ENCODE data around the gene FAM181A.

Gene FAM181A

GRCh38 chr14:93903342-93904184 is 23.6 kb upstream of the FAM181A start:
- DNase-seq (ENCODE audit: low spot score), result no peak

- DNase-seq (ENCODE audit: low spot score), result no peak
Measured at GRCh38 chr14:93905623-93906022, 21.5 kb upstream of the FAM181A start.

DNA sequence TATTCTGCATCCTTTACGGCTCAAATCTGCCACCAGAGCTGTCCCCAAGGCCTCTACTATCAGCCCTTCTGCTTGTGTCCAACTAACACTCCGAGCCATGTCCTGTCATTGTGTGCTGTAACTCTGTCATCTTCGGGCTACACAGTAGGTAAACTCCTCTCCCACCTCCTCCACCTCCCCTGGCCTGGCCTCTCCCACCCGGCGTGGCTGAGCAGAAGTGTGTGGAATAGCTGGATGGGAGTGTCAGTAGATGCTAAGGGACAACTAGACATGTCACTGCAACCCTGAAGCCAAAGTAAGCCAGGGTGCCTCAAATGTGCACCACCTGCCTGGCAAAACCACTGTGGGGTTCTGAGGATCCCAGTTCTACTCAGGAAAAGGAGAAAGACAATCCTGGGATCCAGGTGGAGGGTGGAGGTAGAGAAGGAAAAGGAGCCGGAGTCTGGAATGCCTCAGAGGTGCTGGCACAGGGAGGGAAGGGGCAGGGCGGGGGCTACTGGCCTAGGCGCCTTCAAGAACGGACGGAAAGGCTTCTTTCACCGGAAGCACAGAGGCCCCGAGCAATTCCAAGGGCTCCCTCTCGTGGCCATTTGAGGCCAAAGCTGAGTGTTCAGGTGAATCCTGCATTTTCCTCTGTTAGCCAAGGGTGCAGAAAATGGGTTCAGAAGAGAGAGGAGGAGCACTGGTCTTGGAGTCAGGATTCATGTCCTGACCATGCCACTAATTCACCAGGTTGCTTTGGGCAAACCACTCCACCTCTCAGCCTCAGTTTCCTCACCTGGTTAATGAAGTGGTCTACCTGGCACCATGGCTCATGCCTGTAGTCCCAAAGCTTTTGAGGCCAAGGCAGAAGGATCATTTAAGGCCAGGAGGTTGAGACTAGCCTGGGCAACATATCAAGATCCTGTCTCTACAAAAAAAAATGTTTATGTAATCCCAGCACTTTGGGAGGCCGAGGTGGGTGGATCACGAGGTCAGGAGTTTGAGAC is 20.5 kb upstream of the FAM181A start:
- peak; percentile 65 for DNase-seq (ENCODE audit: low spot score)

DNA sequence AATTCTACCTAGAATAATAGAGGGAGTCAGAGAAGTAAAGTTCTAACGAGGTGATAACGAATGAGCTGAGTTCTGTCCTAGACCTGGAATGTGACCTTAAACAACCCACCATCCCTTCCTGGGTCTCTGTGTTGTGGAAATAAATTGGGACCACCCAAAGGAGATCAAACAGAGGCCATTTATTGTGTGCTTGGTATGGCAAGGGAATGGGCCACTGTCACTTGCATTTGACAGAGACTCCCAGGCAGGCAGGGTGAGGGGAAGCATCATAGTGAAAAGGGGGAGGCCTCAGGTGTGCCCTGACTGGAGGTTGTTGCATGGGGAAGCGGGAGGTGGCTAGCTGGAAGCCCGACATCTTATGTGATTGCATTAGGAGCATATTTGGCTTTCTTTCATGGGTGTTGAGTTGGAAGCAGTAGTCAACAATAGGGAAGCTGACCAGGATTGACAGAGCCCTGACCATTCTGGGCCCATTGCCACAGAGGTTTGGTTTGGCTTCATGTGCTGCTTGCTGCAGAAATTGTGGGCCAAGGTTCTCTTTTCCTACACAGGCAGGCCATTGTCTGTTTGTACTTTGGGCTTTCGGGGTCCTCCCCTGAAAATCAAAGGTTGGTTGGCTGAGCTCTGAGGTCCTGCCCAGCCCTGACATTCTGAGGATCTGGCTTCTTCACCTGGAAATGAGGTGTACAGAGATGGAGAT is 17.6 kb upstream of the FAM181A start:
- DNase-seq (ENCODE audit: low spot score), result no peak

- DNase-seq (ENCODE audit: low spot score), result no peak
Measured at GRCh38 chr14:93911975-93912615, 15.0 kb upstream of the FAM181A start.

GRCh38 chr14:93912782-93913181 is 14.4 kb upstream of the FAM181A start:
- DNase-seq (ENCODE audit: low spot score), result no peak

- DNase-seq (ENCODE audit: low spot score), result no peak
Measured at GRCh38 chr14:93914278-93914677, 12.9 kb upstream of the FAM181A start.

GRCh38 chr14:93915070-93915705 is 12.0 kb upstream of the FAM181A start:
- DNase-seq (ENCODE audit: low spot score), result no peak

GRCh38 chr14:93915800-93916199 is 11.3 kb upstream of the FAM181A start:
- no peak for DNase-seq (ENCODE audit: low spot score)

- DNase-seq (ENCODE audit: low spot score), result no peak
Measured at GRCh38 chr14:93916498-93916897, 10.6 kb upstream of the FAM181A start.

- DNase-seq (ENCODE audit: low spot score), result no peak
Measured at GRCh38 chr14:93917141-93917540, 10.0 kb upstream of the FAM181A start.

- DNase-seq (ENCODE audit: low spot score), result no peak
Measured at GRCh38 chr14:93921001-93921806, 5.9 kb upstream of the FAM181A start.

GRCh38 chr14:93923626-93924025 is 3.5 kb upstream of the FAM181A start:
- DNase-seq (ENCODE audit: low spot score), result no peak

DNA sequence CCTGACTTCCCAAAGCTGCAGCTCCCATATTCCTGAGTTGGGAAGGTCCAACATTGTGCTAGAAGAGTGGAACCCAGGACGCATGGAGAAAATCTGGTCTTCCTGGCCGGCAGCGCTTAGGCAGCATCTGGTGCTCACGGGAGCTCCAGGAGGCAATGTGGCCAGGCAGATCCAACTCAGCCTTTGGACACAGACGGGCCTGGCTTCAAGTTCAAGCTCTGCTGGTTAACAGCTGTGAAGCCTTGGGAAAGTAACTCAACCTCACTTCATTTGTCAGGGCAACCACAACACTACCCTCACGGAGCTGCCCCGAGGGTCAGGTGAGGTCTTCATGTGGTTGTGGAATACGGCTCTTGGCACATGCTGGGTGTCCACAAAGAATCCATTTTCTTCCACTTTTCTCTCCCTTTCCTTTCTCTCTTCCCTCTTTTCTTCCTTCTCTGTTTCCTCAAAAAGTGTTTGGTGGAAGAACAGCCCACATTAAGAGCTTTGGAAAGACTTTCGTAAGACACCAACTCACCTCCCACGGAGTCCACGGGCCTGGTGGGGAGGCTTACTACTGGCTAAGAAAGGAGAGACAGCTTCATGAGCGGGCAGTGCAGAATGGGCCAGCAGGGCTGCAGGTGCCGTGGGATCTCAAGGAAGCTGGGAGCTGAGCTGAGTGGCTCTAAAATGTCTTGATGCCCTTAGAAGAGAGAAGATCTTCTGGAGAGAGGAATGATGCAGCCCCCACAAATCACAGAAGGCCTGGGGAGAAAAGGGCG is 2.4 kb upstream of the FAM181A start:
- DNase-seq (ENCODE audit: low spot score), result no peak

- DNase-seq (ENCODE audit: low spot score), result no peak
Measured at GRCh38 chr14:93925374-93925895, 1.7 kb upstream of the FAM181A start.

DNA sequence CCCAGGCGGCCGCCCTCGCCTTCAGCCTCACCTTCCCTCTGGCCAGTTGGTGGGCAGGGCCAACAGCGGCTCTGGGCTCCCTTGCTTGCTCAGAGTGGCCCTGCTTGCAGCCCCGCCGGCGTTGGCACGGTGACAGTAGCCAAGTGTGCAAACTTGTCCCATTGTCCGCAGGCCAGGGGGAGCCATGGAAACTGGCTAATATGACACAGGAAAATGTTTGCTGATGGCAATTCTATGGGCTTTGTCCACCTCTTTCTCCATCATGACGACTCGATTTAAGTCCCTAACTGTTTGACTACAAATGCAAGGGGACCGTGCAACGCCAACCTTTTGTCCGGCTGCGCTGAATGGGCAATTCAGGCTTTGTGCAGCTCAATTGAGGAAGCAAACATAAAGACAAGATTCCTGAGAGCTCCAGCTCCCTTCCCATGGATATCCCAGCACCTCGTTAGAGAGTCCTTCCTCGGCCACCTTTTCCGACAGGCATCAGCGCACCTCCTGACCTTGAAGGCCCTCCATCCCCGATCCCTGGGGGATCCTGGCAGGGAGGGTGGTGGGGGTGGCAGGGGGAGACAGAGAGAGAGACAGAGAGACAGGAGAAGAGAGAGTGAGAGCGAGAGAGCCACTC is 785 bp upstream of the FAM181A start:
- DNase-seq (ENCODE audit: low spot score), result no peak

DNA sequence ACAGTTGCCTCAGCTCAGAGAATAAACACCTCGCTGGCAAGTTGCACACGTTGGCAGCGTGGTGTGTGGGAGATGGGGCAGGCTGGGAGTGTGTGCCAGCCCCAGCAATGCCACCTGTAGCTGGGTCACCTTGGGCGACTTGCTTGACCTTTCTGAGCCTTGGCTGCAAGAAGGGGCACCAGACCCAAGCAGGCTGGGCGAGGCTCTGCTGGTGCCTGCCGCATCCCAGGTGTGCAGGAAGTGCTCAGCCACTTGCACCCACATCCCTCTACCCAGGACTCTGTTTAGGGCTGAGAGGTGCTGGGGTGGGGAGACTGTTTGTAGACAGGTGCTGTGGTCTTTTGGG is 629 bp downstream of the FAM181A start:
- DNase-seq (ENCODE audit: low spot score), result no peak

DNA sequence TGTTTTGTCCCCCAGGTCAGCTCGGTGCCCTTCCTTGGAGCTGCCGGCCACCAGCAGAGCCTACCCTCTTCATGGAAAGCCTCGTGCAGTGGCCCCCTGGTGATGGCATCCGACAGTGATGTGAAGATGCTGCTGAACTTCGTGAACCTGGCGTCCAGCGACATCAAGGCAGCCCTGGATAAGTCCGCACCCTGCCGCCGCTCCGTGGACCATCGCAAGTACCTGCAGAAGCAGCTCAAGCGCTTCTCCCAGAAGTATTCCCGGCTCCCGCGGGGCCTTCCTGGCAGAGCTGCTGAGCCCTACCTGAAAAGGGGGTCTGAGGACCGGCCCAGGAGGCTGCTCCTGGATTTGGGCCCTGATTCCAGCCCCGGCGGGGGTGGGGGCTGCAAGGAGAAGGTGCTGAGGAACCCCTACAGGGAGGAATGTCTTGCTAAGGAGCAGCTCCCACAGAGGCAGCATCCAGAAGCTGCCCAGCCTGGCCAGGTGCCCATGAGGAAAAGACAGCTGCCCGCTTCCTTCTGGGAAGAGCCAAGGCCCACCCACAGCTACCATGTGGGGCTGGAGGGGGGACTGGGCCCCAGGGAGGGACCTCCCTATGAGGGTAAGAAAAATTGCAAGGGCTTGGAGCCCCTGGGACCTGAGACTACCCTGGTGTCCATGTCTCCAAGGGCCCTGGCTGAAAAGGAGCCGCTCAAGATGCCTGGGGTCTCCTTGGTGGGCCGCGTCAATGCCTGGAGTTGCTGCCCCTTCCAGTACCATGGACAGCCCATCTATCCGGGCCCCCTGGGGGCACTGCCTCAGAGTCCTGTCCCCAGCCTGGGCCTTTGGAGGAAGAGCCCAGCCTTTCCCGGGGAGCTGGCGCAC is 1.3 kb downstream of the FAM181A start:
- no peak for DNase-seq (ENCODE audit: low spot score)
